Stimulated activated CD4-positive, alpha-beta T cell treated with anti-CD3 and anti-CD28 coated beads, TNF-alpha, amount 100 ng/mL, for 4 hours (primary cell): ENCODE data around the gene SGCG.
"Not testable (repeated sequence)": the region's sequence is repeated elsewhere in the genome, so short reads cannot be mapped to it uniquely, and the experiment has no call there.

Source experiments
- DNase-seq, 3 experiments: peaks; one replicate each; pipeline ENCODE4 v3.0.0-alpha.2; 2020; ENCODE audit warnings: low read depth in 3 of 3

The SGCG gene, protein sequence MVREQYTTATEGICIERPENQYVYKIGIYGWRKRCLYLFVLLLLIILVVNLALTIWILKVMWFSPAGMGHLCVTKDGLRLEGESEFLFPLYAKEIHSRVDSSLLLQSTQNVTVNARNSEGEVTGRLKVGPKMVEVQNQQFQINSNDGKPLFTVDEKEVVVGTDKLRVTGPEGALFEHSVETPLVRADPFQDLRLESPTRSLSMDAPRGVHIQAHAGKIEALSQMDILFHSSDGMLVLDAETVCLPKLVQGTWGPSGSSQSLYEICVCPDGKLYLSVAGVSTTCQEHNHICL

DNA sequence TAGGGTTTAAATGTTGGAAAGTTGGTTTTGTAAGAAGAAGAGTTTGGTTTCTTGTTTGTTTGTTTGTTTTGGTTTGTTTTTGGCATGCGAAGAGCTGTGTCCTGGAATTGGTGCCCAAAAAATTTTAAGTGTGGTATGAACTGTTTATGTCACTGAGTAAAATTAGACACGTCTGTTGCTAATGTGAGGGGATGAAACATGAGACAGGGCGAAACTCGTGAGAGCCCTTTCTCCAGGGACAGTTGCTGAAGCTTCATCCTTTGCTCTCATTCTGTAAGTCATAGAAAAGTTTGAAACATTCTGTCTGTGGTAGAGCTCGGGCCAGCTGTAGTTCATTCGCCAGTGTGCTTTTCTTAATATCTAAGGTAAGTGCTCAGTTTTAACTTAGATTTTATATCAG, at the start of gene SGCG:
TSS of gene SGCG (plus strand) at position 269 of the 400 bp plus-strand sequence. CDS start 22,716 bp downstream, outside the sequence.
- no peak for DNase-seq

DNA sequence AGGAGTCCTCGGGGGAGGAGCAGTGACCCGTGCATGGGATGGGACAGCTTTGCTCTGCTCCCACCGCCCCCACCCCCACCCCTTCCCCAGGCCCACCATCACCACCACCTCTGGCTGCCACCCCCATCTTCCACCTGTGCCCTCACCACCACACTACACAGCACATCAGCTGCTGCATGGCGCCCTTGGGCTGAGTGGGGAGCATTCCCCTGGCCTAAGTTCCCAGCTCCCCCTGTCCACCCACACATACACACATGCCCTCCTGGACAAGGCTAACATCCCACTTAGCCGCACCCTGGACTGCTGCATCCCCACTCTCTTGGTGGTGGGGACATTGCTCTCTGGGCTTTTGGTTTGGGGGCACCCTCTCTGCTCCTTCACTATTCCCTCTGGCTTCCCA, 46.2 kb upstream of the SGCG start:
- no peak for DNase-seq

DNA sequence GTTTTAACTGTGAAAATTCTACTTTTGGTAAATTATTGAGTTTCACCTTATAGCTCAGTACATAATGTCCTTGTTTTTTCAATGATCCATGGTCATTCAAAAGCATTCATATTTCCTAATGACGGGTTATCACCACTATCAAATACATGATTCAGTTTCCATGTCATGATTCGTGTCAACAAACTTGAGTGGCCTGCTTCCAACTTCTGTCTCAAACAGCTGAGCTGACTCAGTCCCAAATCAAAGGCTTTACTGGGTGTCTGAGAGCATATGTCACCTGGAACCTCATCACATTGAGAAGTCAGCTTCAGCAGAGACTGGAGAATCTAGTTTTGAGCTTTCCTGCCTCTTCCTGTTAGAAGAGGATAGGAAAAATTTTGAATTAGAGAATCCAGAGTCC, 40.3 kb upstream of the SGCG start:
- DNase-seq, result no peak

DNA sequence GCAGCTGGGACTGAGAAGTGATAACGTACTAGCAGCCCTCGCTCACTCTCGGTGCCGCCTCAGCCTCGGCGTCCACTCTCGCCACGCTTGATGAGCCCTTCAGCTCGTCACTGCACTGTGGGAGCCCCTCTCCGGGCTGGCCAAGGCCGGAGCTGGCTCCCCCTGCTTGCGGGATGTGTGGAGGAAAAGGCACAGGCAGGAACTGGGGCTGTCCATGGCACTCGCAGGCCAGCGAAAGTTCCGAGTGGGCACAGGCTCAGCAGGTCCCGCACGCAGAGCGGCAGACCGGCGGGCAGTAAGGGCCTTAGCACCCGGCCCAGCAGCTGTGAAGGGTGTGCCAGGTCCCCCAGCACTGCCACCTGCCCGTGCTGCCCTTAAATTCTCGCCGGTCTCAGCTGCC, 38.8 kb upstream of the SGCG start:
- no peak for DNase-seq

DNA sequence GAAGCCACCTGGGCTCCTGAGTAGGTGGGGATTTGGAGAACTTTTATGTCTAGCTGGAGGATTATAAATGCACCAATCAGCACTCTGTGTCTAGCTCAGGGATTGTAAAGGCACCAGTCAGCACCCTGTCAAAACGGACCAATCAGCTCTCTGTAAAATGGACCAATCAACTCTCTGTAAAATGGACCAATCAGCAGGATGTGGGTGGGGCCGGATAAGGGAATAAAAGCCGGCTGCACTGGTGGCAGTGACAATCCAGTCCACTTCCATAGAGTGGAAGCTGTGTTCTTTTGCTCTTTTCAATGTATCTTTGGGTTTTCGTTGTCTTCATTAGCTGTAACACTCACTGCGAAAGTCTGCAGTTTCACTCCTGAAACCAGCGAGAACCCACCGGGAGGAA, 38.2 kb upstream of the SGCG start:
- DNase-seq, result not testable (repeated sequence)

DNA sequence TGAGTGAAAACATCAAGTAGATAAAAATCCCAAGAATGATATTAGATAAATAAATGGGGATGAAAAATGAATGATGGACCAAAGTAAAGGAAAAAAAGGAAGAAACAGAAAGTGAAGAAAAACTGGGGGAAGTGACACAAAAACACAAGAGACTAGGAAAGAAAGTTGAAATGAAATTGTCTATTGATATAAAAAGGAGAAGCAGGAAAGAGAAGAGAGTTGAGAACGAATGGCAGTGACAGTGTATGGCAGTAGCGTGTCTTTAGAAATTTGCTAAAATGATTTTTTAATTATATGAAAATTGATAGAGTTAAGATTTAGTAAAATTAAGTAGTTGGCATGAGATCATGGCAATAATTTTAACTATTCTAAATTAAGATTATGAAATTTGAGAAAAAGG, 36.3 kb upstream of the SGCG start:
- DNase-seq, result no peak

DNA sequence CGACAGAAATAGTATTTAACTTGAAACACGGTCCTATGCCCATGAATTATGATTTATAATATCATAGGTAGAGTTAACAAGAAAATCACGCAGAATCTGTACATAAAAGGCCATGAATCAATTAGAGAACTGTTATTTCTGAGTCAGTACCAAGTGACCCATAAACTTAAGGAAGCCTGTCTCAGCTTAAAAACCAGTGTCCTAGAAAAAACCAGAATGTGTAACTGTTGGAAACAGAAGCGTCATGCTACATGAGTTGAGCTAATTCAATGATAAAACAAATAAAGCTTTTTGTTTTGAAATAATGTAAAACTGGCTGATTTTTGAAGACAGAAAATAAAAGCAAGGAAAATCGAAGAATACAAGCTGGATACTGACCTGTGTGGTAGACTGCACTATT, 34.8 kb upstream of the SGCG start:
- no peak for DNase-seq

DNA sequence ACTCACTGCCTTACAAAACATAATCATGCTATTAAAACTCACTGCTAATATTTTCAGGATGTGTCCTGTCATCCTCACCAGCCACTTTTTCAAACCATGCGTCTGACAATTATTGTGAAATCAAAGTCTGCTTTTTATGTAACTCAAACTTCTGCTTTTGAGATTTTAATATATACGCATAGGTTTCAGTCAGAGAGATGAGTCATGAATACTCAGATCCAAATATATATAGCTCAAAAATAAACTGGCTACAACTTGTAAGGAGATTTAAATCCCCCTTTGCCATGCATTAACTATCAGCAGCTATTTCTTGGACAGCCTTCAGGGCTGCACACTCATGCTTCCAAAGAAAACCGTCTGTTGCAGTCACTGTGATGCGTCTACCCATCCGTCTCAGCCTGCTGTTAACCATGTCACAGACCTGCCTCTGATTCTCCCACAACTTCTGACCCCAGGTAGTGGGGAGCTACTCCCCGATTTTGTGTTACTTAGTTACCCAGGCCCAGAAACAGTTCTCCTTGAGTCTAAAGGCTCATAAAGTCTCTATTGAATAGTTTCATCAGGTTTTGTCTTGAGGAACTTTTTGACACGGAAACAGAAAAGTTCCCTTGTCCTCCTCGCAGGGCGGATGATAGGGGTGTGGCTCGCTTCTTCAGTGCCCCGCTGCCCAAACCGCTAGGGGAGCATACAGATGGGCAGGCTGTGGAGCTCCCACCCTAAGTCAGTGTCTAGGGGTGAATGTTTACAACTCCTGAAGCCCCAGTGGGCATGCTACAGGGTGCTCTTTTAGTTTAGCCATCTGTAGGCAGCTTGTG, 33.8 kb upstream of the SGCG start:
- DNase-seq, result no peak

DNA sequence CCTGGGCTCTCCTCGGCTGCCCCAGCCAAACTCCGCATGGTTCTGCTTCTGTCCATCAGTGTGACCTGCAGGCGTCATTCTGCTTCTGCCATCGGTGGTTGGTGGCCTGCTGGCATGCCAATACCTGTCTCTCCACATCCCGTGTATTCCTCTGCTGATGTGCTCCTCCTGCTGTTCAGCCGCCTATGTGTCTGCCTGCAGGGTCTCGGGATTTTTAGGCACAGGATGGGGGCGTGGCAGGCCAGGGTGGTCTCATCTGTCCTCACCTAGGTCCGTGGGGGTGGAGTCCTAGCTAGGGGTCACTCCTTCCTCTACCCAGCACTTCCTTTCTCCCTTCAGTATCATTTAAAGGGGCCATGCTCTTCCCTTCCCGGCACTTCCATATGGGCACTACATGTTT, 33.0 kb upstream of the SGCG start:
- DNase-seq, result no peak

DNA sequence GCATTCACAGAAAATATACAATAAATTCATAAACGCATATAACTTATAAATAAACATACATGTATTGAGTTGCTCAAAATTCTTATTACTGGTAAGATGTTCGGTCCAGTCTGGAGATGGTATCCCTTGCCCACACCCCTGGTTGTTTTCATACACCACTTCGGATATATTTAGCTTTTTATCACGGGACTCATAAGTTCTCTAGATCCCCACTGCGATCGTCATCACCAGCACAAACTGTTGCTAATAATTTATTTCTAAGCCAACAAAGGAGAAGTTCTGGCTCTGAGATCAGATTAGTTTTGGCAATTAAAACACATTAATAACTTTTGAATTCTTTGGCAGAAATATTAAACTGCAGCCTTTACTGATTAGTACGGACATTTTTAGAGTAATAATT, 23.0 kb upstream of the SGCG start:
- DNase-seq, result no peak

DNA sequence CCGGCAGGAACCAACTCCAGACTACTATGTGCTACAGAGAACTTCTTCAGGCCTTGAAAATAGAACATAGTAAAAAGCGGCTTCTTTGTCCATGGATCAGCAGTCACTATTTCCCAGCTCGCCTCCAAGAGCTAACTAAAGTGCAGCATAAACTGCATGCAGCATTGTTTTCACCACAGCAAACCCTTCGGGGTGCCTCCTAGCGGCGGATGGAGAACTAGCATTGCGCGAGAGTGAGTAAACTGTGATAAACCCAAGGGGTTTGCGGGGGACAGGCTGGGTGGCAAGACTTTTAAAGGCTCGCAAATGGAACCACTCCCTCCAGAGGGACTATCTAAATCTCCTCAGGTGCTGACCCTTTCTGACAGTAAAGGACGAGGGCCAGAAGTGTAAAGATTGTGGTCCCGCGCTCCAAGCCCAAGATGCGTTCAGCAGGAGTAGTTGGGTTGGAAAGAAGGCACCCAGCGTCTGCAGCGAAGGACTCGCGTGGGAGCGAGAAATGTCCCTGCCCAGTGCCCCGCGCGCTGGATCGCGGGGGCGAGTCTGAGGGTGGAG, 21.5 kb upstream of the SGCG start:
- no peak for DNase-seq

DNA sequence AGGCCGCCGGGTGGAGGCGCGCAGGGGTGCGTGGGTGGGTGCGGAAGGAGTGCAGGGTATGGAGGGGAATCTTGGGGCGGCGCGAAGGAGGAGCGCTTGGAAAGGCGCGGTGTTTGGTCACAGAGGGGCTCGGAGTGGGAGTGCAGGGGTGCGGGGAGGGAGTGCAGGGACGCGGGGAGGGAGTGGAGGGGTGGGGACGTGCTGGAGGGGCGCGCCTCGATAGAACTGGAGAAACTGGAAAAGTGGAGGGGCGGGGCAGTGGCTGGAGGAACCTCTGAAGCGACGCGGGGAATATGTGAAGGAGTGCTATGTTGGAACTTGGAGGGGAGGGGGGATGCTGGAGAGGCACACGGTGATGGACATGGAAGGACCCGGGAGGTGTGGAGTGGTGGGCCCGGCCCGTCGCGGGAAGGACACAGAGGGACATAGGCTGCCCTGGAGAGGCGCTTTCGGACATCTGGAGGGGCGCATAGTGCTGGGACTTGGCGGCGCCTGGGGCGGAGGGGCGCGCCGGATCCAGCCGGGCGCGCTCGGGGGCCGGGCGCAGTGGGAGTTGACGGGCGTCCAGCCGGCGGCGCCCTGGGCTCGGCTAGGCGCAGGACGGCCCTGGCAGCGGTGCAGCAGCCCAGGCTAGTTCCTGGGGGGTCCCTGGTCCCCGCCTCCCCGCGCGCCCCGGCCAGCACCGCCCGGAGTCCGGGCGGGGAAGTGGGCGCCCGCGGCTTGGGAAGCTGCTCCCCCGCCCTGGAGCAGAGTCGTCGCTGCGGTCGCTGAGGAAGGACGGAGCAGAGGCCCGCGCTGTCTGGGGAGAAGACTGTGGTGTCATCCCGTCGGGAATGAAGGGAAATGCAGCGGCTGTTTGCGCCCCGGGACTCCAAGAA, 20.8 kb upstream of the SGCG start:
- no peak for DNase-seq

DNA sequence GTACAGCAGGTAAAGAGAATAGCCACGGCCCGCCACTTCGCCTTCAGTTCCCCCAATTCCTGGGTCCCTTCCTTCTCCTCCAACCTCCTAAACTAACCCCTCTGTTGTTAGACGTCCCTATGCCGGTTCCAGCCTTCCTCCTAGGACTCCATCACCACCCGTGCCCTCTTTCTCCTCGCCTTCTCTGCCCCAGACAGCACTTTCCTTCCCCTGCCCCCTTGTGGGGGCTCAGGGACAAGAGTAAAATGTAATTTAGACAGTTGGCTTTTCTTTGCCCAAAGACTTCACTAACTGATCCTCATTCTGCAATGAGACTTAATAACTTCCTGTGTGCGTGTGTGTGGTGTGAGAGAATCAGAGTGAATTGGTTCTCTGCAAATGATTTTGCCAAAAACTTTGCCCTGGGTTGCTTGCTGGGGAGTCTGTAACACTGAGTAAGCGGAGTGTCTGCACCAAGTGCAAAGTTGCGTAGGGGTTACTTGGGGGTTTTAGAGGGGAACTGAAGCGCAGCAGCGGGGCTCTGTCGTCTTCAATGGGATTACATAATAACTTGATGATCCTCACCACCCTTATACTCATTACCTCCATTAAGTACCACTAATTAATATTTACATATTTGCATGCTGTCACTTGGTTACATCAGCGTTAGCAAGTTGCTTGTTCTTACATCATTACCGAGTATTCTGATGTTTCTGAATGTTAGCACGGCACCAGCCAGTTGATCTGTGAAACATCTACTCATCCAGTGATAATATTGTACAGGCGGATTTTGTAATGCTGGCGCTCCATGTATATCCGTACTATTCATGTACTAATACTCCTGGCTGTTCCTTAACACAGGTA, 19.9 kb upstream of the SGCG start:
- DNase-seq, result no peak

DNA sequence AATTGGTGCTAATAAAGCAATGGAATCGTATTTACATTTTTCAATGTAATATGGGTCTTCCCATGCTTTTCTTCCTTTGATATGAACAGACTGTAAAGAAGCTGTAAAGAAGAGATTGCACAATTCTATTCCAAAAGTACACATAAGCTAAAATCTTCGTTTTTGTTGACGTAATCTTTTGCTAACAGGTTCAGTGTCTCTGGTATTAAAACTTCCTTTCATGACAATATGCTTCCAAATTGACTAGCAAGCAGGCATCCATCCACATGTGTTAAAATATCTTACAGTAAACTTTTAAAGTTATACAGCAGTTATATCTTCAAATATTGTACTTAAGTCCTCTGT, 19.3 kb upstream of the SGCG start:
- no peak for DNase-seq

DNA sequence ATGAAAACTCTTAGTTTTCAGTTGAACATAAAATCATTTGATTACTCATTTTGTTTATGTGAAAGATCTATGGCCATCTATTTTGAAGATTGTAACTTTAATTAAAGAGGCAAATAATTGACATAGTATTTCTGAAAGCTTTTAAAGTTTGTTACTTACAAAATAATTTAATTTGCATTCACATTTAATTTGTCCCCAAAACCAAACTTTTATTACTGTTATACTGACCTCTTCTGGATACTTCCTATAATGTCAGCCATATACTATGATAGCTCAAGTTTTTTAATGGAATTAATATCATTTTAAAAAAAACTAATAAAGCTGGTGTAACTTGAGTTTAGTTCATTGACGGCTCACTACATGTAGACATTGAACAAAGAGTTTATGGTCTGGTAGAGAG, 4.9 kb upstream of the SGCG start:
- no peak for DNase-seq

DNA sequence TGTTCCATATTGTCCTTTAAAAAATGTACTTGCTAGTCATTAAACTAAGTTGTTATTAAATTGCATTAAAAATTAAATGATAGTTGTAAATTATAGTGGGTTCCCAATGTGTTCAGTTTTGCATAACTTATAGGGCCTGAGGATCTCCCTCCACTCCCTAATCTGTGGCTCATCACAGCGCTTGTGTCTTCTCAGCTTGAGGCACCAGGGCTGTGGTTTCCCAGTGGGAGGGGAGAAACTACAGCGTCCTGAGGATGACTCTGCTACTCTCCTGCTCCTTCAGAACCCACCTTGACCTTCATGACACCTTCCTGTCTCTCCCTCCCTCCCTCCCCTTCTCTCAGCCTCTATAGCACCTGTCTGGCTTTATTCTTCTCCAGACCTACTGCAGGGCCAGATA, 1.4 kb downstream of the SGCG start:
- DNase-seq, result no peak

DNA sequence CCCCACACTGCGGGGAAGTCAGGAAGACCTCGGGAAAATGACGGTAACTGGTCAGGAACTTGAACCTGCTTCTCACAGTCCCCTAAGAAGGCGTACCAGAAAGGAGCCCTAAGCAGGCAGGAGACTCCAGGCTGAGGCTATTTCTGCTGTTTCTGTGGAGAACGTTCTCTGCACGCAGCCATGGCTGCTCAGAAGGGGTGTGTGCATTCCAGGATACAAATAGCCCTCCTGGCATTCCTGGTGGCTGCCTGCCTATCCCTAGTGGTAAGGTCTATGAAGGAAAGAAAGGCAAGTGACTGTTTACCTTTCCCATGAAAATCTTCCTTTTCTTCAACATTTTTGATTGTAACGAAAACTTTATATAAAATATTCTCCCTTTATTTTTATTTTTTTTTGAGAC, 2.5 kb downstream of the SGCG start:
- DNase-seq, result no peak

DNA sequence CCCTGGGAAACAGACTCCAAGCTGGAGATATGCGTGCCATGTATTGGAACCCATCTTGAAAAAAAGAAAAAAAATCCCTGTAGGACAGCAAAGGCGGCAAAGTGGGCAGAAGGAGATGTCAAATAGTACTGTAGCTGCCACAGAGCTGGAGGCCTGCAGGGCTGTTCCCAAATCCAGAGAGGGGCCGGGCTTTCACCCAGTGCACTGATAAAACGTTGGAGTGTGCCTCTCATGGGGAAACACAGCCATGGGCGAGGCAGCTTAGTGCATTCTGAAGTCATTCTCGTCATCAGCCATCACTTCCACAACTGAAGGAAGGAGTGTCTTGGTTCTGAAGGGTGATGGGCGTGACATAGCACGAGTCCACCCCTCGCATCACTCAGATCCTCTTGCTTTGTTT, 4.8 kb downstream of the SGCG start:
- no peak for DNase-seq

DNA sequence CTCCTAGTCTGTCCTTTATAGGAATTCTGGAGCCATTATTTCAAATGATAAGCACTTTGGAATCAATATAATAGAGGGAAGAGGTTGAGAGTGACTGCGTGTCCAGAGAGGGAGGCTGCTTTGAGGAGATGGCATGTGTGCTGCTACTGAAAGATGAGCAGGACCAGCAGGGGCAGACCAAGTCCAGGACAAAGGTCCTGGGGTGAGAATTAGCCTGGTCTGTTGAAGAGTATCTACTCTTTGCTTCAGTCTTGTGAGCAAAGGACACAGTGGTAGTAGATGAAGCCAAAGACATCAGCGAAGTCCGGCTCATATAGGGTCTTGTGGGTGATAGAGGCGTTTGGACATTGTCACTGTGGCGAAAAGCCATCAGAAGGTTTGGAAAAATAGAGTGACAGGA, 21.1 kb downstream of the SGCG start:
- DNase-seq, result no peak

DNA sequence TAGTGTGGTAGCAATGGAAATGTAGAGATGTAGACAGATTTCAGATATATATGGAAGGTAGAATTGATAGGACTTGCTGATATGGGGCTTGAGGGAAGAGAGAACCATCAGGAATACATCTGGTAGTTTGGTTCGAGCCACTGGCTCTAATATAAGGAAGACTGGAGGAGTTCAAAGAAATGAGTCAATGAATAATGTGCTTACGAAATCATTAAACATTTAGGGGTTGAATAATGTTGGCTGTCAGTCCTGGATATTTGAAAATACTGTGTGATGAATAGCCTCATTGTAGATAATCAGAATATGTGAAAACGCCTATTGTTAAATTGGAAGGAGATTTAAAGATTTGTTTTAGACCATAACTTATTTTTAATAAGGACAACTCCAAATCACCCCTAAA, 21.6 kb downstream of the SGCG start:
- DNase-seq, result no peak

DNA sequence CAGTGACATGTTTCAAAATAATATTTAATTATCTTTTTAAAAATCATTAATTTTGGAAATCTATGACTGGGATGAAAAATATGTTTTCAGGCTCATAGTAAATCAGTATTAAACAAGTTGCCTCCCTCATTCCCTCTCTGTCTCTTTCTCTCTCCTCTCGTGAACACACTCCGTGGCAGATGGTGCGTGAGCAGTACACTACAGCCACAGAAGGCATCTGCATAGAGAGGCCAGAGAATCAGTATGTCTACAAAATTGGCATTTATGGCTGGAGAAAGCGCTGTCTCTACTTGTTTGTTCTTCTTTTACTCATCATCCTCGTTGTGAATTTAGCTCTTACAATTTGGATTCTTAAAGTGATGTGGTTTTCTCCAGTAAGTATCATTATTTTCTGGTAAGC, 22.7 kb downstream of the SGCG start:
- DNase-seq, result no peak
